ENCODE results near the gene MLLT10. TPM values are rescaled to one million over a fixed set of nuclear protein-coding genes. Genes with fewer than 3 reads are reported as not detected.

Gene MLLT10
- total RNA-seq, 4 donors from 2014 or later = 46.3 to 109 (median 57.7) TPM

GRCh38 chr10:21521751-21522533 lies 12.1 kb upstream of the MLLT10 start:
- TF ChIP-seq, protein P1, sequence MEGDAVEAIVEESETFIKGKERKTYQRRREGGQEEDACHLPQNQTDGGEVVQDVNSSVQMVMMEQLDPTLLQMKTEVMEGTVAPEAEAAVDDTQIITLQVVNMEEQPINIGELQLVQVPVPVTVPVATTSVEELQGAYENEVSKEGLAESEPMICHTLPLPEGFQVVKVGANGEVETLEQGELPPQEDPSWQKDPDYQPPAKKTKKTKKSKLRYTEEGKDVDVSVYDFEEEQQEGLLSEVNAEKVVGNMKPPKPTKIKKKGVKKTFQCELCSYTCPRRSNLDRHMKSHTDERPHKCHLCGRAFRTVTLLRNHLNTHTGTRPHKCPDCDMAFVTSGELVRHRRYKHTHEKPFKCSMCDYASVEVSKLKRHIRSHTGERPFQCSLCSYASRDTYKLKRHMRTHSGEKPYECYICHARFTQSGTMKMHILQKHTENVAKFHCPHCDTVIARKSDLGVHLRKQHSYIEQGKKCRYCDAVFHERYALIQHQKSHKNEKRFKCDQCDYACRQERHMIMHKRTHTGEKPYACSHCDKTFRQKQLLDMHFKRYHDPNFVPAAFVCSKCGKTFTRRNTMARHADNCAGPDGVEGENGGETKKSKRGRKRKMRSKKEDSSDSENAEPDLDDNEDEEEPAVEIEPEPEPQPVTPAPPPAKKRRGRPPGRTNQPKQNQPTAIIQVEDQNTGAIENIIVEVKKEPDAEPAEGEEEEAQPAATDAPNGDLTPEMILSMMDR (IDR thresholded peaks at IDR 0.05) = no peak
- no peak for TF ChIP-seq POLR2A (IDR thresholded peaks at IDR 0.05)
- Histone ChIP-seq H3K36me3 (no peaks in the 10 kb centered on the region), H3K9me3 (no peaks in the 10 kb centered on the region), H3K27me3 (no peaks in the 10 kb centered on the region), H3K4me3 (replicated peaks in 1 of 3) (no peak overlapping the region), H3K4me1 (peaks cover 0 to 9% of the 10 kb centered on the region in 2 donors), H3K27ac (peak overlapping the region in 2 of 3 donors; percentile 78 to 83)
- no peak for DNase-seq
- 83 to 86% methylated on average over 4 of the region's 4 CpGs for WGBS, 2 donors
- intact Hi-C loops (cut with DNase I) = loop anchor here (10.0 kb wide), 1 partner anchor 803 kb away; the partner anchor contains the start of gene BMI1

- WGBS, 2 donors = 85 to 88% methylated on average over 1 of the region's 1 CpG
- intact Hi-C loops (cut with DNase I) = loop anchor here (10.0 kb wide), 1 partner anchor 802 kb away; the partner anchor contains the start of gene BMI1
These were observed 11.2 kb upstream of the MLLT10 start for GRCh38 chr10:21522631-21523406.

DNA sequence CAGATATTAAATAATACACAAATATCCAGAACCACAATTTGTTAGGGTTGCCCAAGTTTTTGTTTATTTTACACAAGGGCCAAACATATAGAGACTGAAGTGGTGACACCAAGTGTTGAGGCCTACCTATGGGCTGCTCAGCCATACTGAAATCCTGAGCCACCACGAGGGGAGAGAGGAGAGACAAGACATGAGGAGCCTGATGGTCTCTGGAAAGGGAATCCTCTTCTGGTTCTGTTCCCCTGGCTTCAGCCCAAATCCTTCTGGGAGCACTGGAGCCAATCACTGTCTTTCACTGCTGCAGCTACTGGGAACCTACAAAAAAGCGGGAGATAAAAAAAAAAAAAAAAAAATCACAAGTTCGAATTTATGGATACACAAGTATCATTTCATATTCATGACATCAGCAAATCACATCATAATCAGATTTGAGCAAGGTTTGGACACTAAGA lies 10.4 kb upstream of the MLLT10 start:
- intact Hi-C loops (cut with DNase I) = loop anchor here (10.0 kb wide), 1 partner anchor 801 kb away; the partner anchor contains the start of gene BMI1
- Histone ChIP-seq H3K27me3 (no peaks in the 10 kb centered on the region), H3K4me3 (replicated peaks in 1 of 3) (no peak overlapping the region), H3K4me1 (peaks cover 0 to 9% of the 10 kb centered on the region in 2 donors), H3K9me3 (no peaks in the 10 kb centered on the region), H3K36me3 (no peaks in the 10 kb centered on the region), H3K27ac (peak overlapping the region in 1 of 3 donors; percentile 28)
- WGBS, 2 donors = 36 to 56% methylated on average over 3 of the region's 3 CpGs
- TF ChIP-seq, protein P1 (IDR thresholded peaks at IDR 0.05) = no peak
- TF ChIP-seq POLR2A (IDR thresholded peaks at IDR 0.05) = no peak
- DNase-seq = peak; percentile 53 to 57

More at GRCh38 chr10:21522631-21523406, 11.2 kb upstream of the MLLT10 start:
- Histone ChIP-seq H3K9me3 (no peaks in the 10 kb centered on the region), H3K27ac (peak overlapping the region in 1 of 3 donors; percentile 36), H3K4me1 (peaks cover 0 to 9% of the 10 kb centered on the region in 2 donors), H3K4me3 (replicated peaks in 1 of 3) (no peak overlapping the region), H3K27me3 (no peaks in the 10 kb centered on the region), H3K36me3 (no peaks in the 10 kb centered on the region)
- TF ChIP-seq, protein P1 (IDR thresholded peaks at IDR 0.05) = no peak
- TF ChIP-seq POLR2A (IDR thresholded peaks at IDR 0.05) = no peak
- no peak for DNase-seq

DNA sequence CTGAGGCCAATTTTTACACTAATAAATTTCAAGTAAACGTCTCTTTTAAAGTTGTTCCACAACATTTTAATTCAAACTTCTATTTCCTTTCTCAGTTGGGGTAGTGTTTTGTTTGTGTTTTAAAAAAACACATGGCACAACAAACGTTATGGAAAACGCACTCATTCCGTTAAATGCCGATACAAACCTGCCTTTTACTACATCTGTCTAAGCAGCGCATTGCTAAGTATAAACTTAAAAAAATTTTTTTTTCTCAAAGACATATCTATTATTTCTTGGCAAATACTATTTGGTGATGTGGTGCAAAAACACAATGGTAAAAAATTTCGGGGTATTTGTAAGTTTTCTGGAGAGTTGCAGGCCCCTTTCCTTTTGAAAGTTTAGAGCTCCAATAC lies 9.9 kb upstream of the MLLT10 start:
- Histone ChIP-seq H3K36me3 (no peaks in the 10 kb centered on the region), H3K9me3 (no peaks in the 10 kb centered on the region), H3K4me3 (replicated peaks in 1 of 3) (peak overlapping the region in 1 of 3 donors; percentile 67), H3K27ac (peak overlapping the region in 2 of 3 donors; percentile 92 to 99), H3K27me3 (no peaks in the 10 kb centered on the region), H3K4me1 (peaks cover 0 to 9% of the 10 kb centered on the region in 2 donors)
- no peak for DNase-seq
- intact Hi-C loops (cut with DNase I) = loop anchor here (10.0 kb wide), 1 partner anchor 801 kb away; the partner anchor contains the start of gene BMI1
- WGBS, 2 donors = 62 to 71% methylated on average over 7 of the region's 7 CpGs
- TF ChIP-seq, protein P1 (IDR thresholded peaks at IDR 0.05) = no peak
- no peak for TF ChIP-seq POLR2A (IDR thresholded peaks at IDR 0.05)

All from thyroid gland (tissue), 4 donors.